H1 (cell line): Measurements from ENCODE around the gene SND1. TPM values are rescaled to one million over a fixed set of nuclear protein-coding genes. Genes with fewer than 3 reads are reported as not detected.

Experiments
- CTCF ChIA-PET: fragments of 300-600 bp; sonication (Branson Sonifier 250); formaldehyde crosslinking; loops from one replicate; lab custom pipeline; 2021; ENCODE audit not compliant: partially characterized antibody; lab: Charles Lee
- POLR2A ChIA-PET: fragments of 300-600 bp; sonication (Branson Sonifier 250); formaldehyde crosslinking; loops from one replicate; lab custom pipeline; 2021; ENCODE audit warnings: inconsistent platforms; ENCODE audit not compliant: partially characterized antibody; lab: Charles Lee
- DNase-seq, 2 experiments: peaks; one replicate each; pipeline versions ENCODE4 v3.0.0 to v3.0.0-alpha.2; 2010 to 2022; ENCODE audit warnings: low spot score in 2 of 2, low read depth in 1 of 2, mixed read lengths in 1 of 2
- FAIRE-seq: peaks from 2 replicates; lab custom pipeline; 2011; peaks lifted over from hg19 to GRCh38; lab: Jason Lieb, UNC
- H2AFZ ChIP-seq: 2 replicates; pipeline ENCODE4 v1.8.1; 2012; ENCODE audit warnings: low read length, inconsistent platforms
- H2AK5ac ChIP-seq: 2 replicates; pipeline ENCODE4 v1.6.1; 2013; ENCODE audit warnings: low read depth, low read length
- H2BK120ac ChIP-seq: replicated peaks from 2 replicates; pipeline ENCODE3; 2013; ENCODE audit warnings: low read depth, low read length, inconsistent platforms
- H2BK12ac ChIP-seq: 2 replicates; pipeline ENCODE4 v1.6.1; 2013; ENCODE audit warnings: low read depth, low read length
- H2BK15ac ChIP-seq: 2 replicates; pipeline ENCODE4 v1.6.1; 2013; ENCODE audit warnings: low read length
- H2BK20ac ChIP-seq: 2 replicates; pipeline ENCODE4 v1.6.1; 2013; ENCODE audit warnings: low read length
- H2BK5ac ChIP-seq: 2 replicates; pipeline ENCODE4 v1.6.1; 2013; ENCODE audit warnings: low read depth, low read length
- H3K14ac ChIP-seq: 2 replicates; pipeline ENCODE4 v1.6.1; 2013; ENCODE audit warnings: inconsistent platforms; ENCODE audit not compliant: insufficient read length
- H3K18ac ChIP-seq: 2 replicates; pipeline ENCODE4 v1.6.1; 2013; ENCODE audit warnings: low read length; ENCODE audit errors: extremely low read depth
- H3K23ac ChIP-seq: 2 replicates; pipeline ENCODE4 v1.6.1; 2013; ENCODE audit warnings: inconsistent platforms; ENCODE audit not compliant: insufficient read length
- H3K23me2 ChIP-seq: 2 replicates; pipeline ENCODE4 v1.6.1; 2013; ENCODE audit warnings: low read depth, low read length
- H3K27ac ChIP-seq: 2 replicates; pipeline ENCODE4 v1.6.1; 2011; ENCODE audit warnings: low read depth, low read length, inconsistent platforms
- H3K27me3 ChIP-seq, 4 experiments: replicated peaks in 1 of 4; 1 replicate in 1 of 4; 2 replicates in 3 of 4; pipeline versions ENCODE4 v1.6.1 to v1.8.1; 2011 to 2013; ENCODE audit warnings: low read length in 3 of 4, mild to moderate bottlenecking in 3 of 4, inconsistent platforms in 2 of 4, mixed read lengths in 2 of 4, moderate library complexity in 1 of 4; ENCODE audit not compliant: control insufficient read depth in 3 of 4, insufficient read depth in 3 of 4; ENCODE audit errors: extremely low read depth in 1 of 4
- H3K36me3 ChIP-seq, 4 experiments: 2 replicates each; pipeline versions ENCODE4 v1.6.1 to v1.8.1; 2011 to 2013; ENCODE audit warnings: mild to moderate bottlenecking in 4 of 4, low read length in 3 of 4, moderate library complexity in 2 of 4, control low read depth in 1 of 4, inconsistent platforms in 1 of 4; ENCODE audit not compliant: insufficient read depth in 4 of 4, control insufficient read depth in 2 of 4
- H3K4ac ChIP-seq: replicated peaks from 2 replicates; pipeline ENCODE3; 2013; ENCODE audit warnings: low read length, low read depth, mixed read lengths, inconsistent platforms; ENCODE audit not compliant: insufficient read length
- H3K4me1 ChIP-seq, 4 experiments: replicated peaks in 1 of 4; 1 replicate in 1 of 4; 2 replicates in 3 of 4; pipeline versions ENCODE4 v1.6.1 to v1.8.1; 2011 to 2013; ENCODE audit warnings: low read length in 3 of 4, inconsistent platforms in 2 of 4, mixed read lengths in 1 of 4; ENCODE audit not compliant: insufficient read depth in 4 of 4, control insufficient read depth in 3 of 4
- H3K4me2 ChIP-seq, 2 experiments: 2 replicates each; pipeline versions ENCODE4 v1.6.1 to v1.8.1; 2011 to 2013; ENCODE audit warnings: low read depth in 2 of 2, low read length in 2 of 2, control low read depth in 1 of 2, inconsistent platforms in 1 of 2, mild to moderate bottlenecking in 1 of 2; ENCODE audit not compliant: insufficient read depth in 1 of 2
- H3K4me3 ChIP-seq, 4 experiments: fragments of 200-600, 300-600 bp in 1 of 4; sonication (generic), shearing (Covaris generic), sonication (Bioruptor Twin) in 1 of 4; 2 replicates each; pipeline versions ENCODE4 v1.5.1 to v1.8.1; 2011 to 2016; ENCODE audit warnings: low read length in 4 of 4, low read depth in 3 of 4, control low read depth in 2 of 4, inconsistent platforms in 2 of 4, mild to moderate bottlenecking in 2 of 4, mixed read lengths in 1 of 4, moderate library complexity in 1 of 4; ENCODE audit not compliant: insufficient read depth in 2 of 4; ENCODE audit errors: extremely low read depth in 1 of 4
- H3K56ac ChIP-seq: replicated peaks from 2 replicates; pipeline ENCODE3; 2013; ENCODE audit warnings: low read depth, mild to moderate bottlenecking, mixed read lengths, low read length, inconsistent platforms; ENCODE audit not compliant: insufficient read length
- H3K79me1 ChIP-seq: 2 replicates; pipeline ENCODE4 v1.6.1; 2013; ENCODE audit warnings: low read depth, low read length, control low read depth
- H3K79me2 ChIP-seq, 2 experiments: 2 replicates each; pipeline versions ENCODE4 v1.6.1 to v1.8.1; 2012 to 2013; ENCODE audit warnings: low read length in 2 of 2, mild to moderate bottlenecking in 2 of 2, inconsistent platforms in 1 of 2; ENCODE audit not compliant: insufficient read depth in 2 of 2, control insufficient read depth in 1 of 2
- H3K9ac ChIP-seq, 4 experiments: replicated peaks in 1 of 4; 1 replicate in 1 of 4; 2 replicates in 3 of 4; pipeline versions ENCODE4 v1.6.1 to v1.8.1; 2011 to 2013; ENCODE audit warnings: low read depth in 3 of 4, low read length in 3 of 4, control low read depth in 2 of 4, mild to moderate bottlenecking in 2 of 4, moderate library complexity in 2 of 4, inconsistent platforms in 1 of 4; ENCODE audit errors: extremely low read depth in 1 of 4
- H3K9me3 ChIP-seq, 2 experiments: 2 replicates each; pipeline versions ENCODE4 v1.6.1 to v1.8.1; 2012 to 2013; ENCODE audit warnings: mild to moderate bottlenecking in 2 of 2, moderate library complexity in 2 of 2, control low read depth in 1 of 2, inconsistent platforms in 1 of 2, low read depth in 1 of 2, low read length in 1 of 2, mixed read lengths in 1 of 2; ENCODE audit not compliant: insufficient read depth in 2 of 2
- H4K20me1 ChIP-seq, 2 experiments: replicated peaks in 1 of 2; 2 replicates each; pipeline versions ENCODE3 to v1.8.1; 2011 to 2013; ENCODE audit warnings: inconsistent platforms in 2 of 2, low read length in 2 of 2, mild to moderate bottlenecking in 1 of 2; ENCODE audit not compliant: insufficient read depth in 2 of 2, control insufficient read depth in 1 of 2
- H4K5ac ChIP-seq: 2 replicates; pipeline ENCODE4 v1.6.1; 2013; ENCODE audit warnings: low read length, low read depth, mixed read lengths, inconsistent platforms; ENCODE audit not compliant: insufficient read length
- H4K8ac ChIP-seq: 2 replicates; pipeline ENCODE4 v1.8.0; 2013; ENCODE audit warnings: mild to moderate bottlenecking, moderate library complexity, low read length, inconsistent platforms; ENCODE audit not compliant: insufficient read depth; ENCODE audit errors: extremely low read depth
- H4K91ac ChIP-seq: replicated peaks from 2 replicates; pipeline ENCODE3; 2013; ENCODE audit warnings: low read length, mixed read lengths, inconsistent platforms; ENCODE audit not compliant: insufficient read length
- RFX5 ChIP-seq: IDR thresholded peaks from 2 replicates; pipeline ENCODE4 v1.6.1; 2011; ENCODE audit warnings: low read depth, low read length, improper control_type of control experiment, borderline replicate concordance
- RNF2 ChIP-seq: fragments of 200-900, 300-1000 bp; sonication (generic); IDR thresholded peaks from 2 replicates; pipeline ENCODE4 v1.7.1; 2016; ENCODE audit warnings: borderline replicate concordance, low read depth, mild to moderate bottlenecking, antibody characterized with exemption, low read length; ENCODE audit not compliant: poor library complexity, severe bottlenecking; ENCODE audit errors: missing control alignments
- WGBS, 2 experiments: shearing (Covaris generic) in 1 of 2; methylation state at CpG; one replicate each; pipeline versions ENCODE4 v1.1.6 to v1.1.7; 2013 to 2015; ENCODE audit warnings: low lambda C conversion rate in 2 of 2, mixed read lengths in 2 of 2, inconsistent platforms in 1 of 2, low coverage in 1 of 2, missing lambda C conversion rate in 1 of 2; ENCODE audit not compliant: insufficient replicate concordance in 2 of 2, insufficient coverage in 1 of 2, insufficient read length in 1 of 2; ENCODE audit errors: extremely low coverage in 1 of 2, missing lambda C conversion rate in 1 of 2; 5-methylcytosine and 5-hydroxymethylcytosine counted together
- polyA plus RNA-seq, 7 experiments: library from polyadenylated mRNA; depleted of rRNA in 3 of 7; stranded (reverse) in 5 of 7; unstranded in 2 of 7; fragments of >200 nt in 5 of 7; fragments of 200-250 nt in 2 of 7; gene quantifications; 1 replicate in 5 of 7; 2 replicates in 1 of 7; 4 replicates in 1 of 7; pipeline versions ENCODE4 v1.2.1 to v1.2.3, GENCODE V29; 2011 to 2013; ENCODE audit warnings: missing spikeins in 2 of 7, mixed read lengths in 2 of 7
- total RNA-seq: library from RNA; stranded (reverse); fragmentation: NEBNext Ultra II Directional; extraction: Animal tissue kit (Norgen Biotek cat#: 25700); gene quantifications from 2 replicates; pipeline ENCODE4 v1.2.1, GENCODE V29; 2021
- TF ChIP-seq, protein P1 (sequence below): IDR thresholded peaks from 2 replicates; pipeline ENCODE4 v1.6.1; 2012; ENCODE audit warnings: inconsistent platforms

The SND1 gene
- total and polyA plus RNA-seq, 2 of the 8 experiments (the other 6 are each of a cell fraction or from before 2014, with no cell fraction given): 122 to 290 TPM

DNA sequence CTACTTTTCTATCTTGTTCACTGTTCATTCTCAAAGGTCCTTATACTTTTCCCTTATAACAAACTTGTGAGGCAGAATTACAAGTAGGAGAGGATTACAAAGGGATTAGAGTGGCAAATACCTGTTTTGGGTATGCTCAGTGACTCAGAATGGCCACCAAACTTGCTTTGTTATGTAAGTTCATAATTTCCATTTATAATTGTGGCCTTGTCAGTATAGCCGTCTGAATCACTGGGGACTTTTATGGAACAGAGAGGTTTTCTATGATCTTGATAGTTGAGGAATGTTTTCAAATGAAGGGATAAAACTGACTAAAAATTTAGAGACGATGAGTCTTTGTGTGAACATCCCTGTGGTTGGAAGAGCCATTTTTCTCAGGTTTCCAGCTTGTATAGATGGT, 116.2 kb downstream of the SND1 start:
- Histone ChIP-seq H3K27ac (no peak overlapping the region), H2BK12ac (no peak overlapping the region), H4K20me1 (peaks cover 0 to 2% of the 10 kb centered on the region in 2 experiments), H3K56ac (no peak overlapping the region), H2BK15ac (no peak overlapping the region), H2AFZ (no peak overlapping the region), H4K91ac (no peak overlapping the region), H4K5ac (no peak overlapping the region), H3K9me3 (no peaks in the 10 kb centered on the region), H3K18ac (no peak overlapping the region), H2BK20ac (no peak overlapping the region), H3K9ac (no peak overlapping the region), H3K4ac (no peak overlapping the region), H3K4me2 (no peak overlapping the region), H3K79me1 (no peaks in the 10 kb centered on the region; the same call in 1 of the 2 replicates), H3K23me2 (no peaks in the 10 kb centered on the region), H2BK120ac (no peak overlapping the region), H3K36me3 (no peaks in the 10 kb centered on the region), H2BK5ac (no peak overlapping the region), H3K79me2 (peaks cover 0 to 82% of the 10 kb centered on the region in 2 experiments; a peak in 2 of 4 replicates), H4K8ac (no peak overlapping the region), H3K4me1 (peaks cover 0 to 6% (median 1%) of the 10 kb centered on the region in 4 experiments; a peak in 2 of 7 replicates), H2AK5ac (no peak overlapping the region), H3K4me3 (no peak overlapping the region), H3K14ac (no peak overlapping the region), H3K27me3 (no peaks in the 10 kb centered on the region), H3K23ac (no peak overlapping the region)
- DNase-seq (no peak), FAIRE-seq (no peak)
- ChIA-PET CTCF (no interaction called here), POLR2A (no interaction called here)
- WGBS, 2 experiments: 85% methylated on average over 2 of the region's 2 CpGs; no CpG with 5 or more reads in 1 of the 2 experiments
- TF ChIP-seq RNF2 (no peak), RFX5 (no peak)
- TF ChIP-seq, protein P1, sequence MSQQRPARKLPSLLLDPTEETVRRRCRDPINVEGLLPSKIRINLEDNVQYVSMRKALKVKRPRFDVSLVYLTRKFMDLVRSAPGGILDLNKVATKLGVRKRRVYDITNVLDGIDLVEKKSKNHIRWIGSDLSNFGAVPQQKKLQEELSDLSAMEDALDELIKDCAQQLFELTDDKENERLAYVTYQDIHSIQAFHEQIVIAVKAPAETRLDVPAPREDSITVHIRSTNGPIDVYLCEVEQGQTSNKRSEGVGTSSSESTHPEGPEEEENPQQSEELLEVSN: no peak
